GM21619 (cell line): ENCODE data around the gene PDE1A.

ENCODE experiments used
- ATAC-seq: cut with Tn5 transposase; IDR thresholded peaks from one replicate; pipeline ENCODE4 v1.9.1; 2021; ENCODE audit not compliant: unreplicated experiment

PDE1A gene

DNA sequence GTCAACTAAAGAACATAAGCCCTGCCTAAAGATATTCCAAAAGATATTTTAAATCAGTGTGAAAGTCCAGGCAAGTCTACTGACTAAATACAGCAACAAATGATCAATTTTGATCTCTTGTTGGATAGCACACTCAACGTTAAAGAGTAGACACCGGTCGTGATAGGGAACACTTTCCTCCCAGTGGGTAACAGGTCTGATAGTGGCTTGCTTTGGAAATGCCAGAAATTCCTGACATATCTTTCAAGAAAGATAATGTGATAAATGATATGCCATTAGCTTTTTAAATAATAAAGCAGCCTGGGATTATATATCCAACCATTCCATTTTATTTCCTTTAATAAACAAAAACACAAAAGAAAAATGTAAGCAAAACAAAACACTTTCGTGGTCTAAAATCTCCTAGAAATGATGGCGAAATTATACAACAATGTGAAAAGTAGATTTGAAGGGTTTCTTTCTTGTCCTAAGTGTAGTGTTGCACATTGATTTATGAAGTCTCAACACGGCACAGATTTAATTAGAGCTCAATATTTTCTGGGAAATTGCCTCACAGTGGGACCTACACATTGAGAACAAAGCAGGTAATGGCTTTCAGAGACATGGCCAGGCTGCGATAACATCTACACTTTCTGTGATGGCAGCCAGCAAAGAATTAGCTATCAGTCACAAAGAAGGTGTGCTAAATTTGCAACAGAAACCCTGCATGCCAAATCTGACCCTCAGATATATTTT, 282.6 kb downstream of the PDE1A start:
- no peak for ATAC-seq

DNA sequence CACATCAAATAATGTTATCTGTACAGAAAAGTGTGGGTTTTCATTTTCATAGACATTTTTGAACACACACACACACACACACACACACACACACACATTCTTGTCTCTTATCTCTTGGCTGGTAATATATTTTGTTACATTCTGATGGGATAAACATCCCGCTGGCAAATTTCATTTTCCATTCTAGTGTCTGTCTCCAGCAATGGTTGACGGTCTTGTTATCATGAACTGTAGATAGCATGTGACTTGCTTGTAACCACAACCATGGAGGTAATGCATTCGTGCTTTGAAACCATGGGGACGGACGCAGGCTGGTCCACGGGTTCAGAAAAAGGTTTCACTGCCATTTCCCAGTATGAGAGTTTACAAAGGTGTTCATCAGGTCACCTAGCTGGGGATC, 284.8 kb downstream of the PDE1A start:
- no peak for ATAC-seq

DNA sequence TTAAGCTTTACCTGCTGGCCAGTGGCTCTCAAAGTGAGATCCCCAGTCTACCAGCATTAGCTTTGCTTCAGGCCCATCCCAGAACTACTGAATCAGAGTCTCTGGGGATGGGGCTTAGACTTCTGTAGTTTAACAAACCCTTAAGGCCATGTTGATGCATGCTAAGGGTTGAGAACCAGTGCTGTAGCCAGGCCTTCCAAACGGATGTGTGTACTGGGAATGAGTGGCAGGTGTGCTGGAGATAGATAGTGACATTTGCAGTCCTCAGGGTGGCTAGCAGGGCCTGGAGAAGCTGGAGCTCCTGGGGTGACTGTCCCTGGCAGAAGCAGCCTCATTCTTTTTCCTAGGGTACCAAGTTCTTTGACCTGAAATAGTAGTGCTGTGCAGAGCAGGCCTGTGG, 292.6 kb downstream of the PDE1A start:
- ATAC-seq, result no peak

DNA sequence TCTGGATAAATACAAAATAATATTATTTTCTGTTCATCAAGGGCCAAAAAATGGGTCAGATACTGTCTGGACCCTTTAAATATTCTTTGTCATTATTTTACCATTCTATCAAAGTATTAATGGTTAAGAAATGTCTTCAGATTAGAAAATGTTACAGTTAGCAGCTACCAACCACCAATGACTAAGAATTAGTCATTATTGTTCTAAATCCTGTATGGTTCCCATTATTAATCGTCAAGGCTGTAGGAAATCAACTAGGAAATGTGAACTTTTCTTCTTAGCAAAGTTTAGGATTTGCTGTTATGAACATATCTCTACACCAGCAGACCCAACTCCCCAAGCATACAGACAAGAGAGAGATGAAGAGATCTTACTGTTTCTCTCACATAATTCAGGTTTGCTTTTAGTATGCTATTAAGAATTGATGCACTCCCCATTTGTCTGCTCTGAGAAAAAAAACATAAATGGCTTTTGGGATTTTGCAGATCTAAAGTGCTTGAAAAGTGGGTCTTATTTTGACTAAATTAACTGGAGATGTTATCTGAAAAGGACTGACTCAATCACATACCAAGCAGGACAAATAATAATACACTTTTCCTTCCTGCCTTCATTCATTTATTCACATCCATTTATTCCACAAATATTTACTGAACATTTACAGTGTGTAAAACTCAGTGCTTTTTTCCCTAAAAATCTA, 293.5 kb downstream of the PDE1A start:
- no peak for ATAC-seq

DNA sequence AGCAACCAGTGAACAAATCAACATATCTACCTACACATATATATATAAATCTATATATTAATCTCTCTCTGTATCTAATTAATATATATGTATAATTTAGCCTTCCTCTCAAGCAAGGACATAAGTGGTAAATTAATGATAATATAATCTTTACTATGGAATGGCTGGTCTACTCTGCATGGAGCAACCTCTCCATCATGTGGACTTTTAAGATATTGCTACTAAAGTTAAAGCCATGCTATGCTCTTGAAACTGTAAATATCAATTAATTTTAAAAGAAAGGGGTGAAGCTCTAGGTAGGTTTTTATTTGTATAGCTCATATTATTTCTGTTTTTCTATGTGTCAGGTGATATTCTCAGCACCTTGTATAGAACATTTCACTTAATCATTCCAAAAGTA, 294.2 kb downstream of the PDE1A start:
- no peak for ATAC-seq

DNA sequence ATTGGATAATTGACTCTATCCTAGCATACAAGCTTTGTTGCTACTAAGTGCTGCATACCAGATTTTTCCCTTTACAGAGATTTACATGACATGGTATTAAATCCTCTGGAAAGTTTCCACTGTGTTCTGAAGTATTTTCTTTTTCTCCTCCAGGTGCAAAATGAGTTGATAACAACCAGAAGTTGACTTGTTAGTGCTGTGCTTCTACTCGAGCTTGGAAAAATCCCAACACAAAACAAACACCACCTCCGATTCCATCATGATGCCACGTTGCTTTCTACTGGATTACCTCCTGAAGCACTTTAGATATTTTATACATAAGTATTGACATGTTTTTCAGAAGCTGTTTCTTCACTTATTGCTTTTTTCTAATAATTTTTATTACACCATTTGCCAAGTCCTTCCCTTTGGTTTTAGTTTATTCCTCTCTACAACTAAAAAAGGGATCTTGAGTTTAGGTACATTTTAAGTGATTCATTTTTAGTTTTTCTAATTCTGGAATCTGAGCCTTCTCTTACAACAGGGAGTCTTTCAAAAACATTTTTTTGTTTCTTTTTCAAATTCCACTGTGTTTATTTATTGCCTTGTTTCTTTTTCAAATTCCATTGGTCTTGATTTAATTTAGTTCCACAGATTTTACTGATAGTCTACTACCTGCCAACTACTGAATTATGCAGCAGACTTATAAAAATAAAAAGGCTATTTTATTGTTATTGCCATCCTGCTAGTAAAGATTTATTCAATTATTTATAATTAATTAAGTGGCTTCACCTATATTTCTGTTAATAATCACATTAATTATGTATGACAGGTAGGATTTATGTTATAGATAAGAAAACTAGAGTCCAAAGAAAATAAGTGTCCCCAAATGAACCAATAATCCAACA, 297.8 kb downstream of the PDE1A start:
- ATAC-seq, result no peak

DNA sequence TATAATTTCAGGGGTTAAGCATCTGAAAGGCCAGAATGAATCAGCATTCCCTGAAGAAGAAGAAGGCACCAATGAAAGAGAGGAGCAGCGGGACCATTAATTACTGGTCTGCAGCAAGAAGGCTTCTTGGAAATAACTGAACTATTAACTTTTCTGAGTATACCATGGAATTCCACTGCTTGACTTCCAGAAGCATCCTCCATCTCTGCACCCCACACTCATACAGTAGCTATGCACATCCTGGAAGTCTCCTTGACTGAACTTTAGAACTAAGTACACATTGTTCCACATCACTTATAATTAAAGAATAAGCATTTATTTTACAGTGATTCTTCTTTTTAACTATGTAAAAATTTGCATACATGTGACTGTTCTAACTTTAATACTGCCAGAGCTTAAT, 309.6 kb downstream of the PDE1A start:
- ATAC-seq, result no peak

DNA sequence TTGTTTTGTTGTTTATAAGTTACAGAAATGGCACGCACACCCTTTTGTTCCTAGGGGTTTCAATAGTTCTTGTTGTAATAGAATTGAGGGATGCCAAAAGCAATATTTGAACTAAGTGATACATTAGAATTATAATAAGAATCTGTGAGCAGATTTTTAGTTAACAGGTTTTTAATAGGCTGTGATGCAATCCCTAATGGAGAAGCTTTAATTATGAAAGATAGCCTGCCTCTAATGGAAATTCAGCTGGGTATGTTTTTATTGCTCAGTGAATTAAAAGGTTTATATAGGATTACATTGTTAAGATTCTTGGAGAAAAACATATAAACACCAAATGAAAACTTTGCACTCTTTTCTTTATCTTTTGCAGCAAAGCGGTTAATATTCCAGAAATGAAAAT, 310.1 kb downstream of the PDE1A start:
- no peak for ATAC-seq

DNA sequence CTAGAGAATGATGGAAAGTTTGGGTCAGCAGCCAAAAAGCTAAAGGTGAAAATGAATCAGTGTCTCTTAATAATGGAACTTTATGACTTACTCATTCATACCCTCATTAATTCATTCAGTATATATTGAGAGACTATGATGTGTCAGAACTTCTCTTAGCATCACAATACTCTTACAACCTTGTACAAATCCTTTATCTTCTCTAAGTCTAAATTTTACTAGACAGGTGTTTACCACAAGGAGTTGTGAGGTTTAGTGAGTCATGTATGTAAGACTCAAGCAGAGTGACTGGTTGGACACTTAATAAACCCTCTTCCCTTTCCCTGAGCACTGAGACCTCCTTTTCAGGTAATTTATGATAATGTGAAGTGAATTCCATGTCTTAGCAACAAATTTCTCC, 311.6 kb downstream of the PDE1A start:
- ATAC-seq, result no peak

DNA sequence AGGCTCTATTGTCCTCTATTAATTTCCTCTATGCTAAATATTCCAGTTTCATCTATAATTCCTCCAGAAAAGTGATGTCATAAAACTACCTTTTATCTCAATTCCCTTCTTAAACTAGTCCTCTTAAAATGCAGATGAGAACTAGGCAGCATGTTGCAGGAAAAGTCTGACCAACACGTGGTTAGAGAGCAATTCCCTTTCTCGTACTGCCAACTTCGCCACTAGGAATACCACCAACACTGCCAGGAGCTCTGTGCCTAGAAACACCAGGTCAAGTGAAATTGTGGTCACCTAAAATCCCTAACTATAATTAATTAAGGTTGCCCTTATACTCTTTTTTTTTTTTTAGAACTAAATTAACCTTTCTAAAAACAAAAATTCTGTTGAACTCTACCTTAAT, 313.5 kb downstream of the PDE1A start:
- no peak for ATAC-seq

DNA sequence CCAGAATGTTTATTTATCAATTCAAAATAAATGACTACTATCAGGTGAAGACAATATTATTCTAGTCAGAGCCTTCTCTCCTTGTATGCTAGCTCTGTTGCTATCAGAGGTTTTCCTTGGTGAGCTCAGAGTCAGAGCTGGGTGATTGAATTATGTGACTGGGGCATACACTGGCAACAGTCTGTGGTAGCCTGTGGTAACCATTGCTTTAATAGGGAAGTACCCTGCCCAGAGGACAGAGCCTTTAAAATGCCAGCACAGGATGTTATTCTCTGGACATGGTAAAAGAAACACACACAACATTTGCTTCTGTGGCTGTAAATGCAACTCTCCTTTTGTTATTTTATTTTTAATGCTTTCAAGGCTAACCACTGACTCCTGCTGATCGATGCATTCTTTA, 316.5 kb downstream of the PDE1A start:
- no peak for ATAC-seq

DNA sequence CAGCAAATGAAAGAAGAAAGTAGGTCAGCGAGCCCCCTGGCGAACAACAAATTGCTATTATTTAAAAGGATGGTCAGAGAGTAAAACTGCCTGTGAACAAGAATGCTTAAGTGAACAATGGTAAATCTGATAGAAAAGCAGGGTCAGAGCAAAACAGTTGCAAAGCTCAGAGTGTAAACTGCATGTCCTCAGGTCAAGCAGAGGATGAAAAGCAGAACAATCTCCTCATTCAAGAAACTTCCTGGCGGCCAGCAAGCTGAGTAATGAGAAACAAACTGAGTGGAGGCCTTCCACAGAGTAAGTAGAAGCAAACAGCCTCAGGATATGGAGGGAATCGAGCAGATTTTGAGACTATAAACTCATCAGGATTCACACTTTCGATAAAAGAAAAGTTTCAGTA, 323.3 kb downstream of the PDE1A start:
- no peak for ATAC-seq

DNA sequence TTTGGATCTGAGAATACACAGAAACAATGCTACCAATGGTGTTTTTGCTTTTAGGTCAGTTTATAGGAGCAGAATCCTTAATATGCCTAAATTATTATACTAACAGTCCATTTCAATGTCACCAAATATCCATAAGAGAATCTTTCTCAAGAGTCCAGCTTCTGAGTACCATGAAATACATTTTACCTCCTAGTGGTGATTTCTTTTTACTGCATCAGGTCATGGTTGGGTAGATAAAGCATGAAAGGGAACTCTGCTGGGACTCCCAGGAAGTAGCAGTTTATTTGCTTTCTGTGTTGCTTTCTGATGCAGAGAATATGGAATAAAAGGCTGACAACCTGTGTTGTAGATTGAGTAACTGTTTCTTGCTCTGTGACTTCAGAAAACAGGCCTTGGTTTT, 325.6 kb downstream of the PDE1A start:
- no peak for ATAC-seq

DNA sequence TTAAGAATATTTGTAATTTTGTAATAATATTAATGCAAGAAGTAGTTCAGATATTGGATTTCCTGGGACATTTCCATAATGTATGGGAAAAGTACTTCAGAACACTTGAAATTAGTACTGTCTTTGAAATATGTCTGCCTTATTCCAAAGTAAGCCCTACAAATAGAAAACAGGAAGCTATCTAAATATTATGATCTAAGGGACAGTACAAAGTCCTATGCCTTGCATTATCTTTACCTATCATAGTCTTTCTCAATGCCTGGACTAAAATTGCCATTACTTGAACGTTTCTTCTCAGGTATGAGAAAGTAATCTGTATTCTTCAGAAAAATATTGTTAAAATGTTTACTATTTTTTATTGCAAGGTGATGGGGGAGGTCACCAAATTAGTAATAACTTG, 328.2 kb downstream of the PDE1A start:
- ATAC-seq, result no peak

DNA sequence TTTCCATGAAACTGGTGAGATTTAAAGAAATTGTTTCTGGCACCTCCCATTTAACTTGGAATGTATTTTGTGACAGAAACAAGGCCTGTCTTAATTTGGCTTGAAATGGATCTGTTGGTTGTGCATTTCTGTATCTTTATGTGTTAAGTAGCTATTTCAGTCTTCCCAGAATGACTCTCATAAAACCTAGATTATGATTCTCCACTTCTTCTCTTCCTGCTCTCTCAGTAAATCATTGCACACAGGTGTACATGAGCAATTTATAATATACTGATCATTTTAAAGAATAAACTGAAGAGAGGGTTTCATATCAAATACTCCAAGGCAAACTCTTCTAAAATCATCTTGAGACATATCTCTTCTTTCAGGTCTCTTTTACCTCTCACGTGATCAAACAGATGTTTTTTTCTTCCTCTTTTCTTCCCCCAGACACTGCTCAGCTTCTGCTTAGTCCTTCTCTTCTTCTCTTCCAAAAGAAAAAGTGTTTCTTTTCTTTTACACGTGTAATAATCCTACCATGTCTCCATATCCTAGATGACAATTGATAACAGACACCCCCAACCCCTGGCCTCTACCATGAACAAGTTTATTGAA, 329.2 kb downstream of the PDE1A start:
- no peak for ATAC-seq

DNA sequence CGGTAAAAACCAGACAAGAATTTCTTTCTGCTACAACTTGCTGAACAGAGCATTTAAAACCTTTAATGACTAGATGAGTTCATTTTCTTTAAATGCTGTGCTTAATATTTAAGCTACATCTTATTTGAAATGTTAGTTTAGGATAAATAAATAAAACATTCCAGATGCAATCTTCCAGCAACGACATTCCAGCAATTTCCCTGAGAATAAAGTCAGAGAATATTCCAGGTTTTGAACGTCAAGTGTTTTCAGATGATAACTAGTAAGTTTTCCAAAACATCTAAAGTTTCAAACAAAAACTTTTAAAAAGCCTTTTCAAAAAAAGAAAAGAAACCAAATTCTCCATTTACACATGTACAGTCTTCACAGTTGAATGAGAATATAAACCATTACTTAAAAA, 336.4 kb downstream of the PDE1A start:
- ATAC-seq, result no peak
